Breast epithelium (tissue), 3 donors: ENCODE results near the gene ITGB8.

Source experiments
- CTCF ChIP-seq, 3 donors: fragments of 450-650 bp; IDR thresholded peaks; one replicate each; pipeline ENCODE4 v1.5.1; 2016 to 2017; ENCODE audit warnings: antibody characterized with exemption in 3 of 3, mild to moderate bottlenecking in 3 of 3, moderate library complexity in 3 of 3
- POLR2A ChIP-seq: fragments of 450-650 bp; IDR thresholded peaks from one replicate; pipeline ENCODE4 v1.6.1; 2016; ENCODE audit warnings: antibody characterized with exemption, mild to moderate bottlenecking, moderate library complexity
- POLR2AphosphoS5 ChIP-seq, 3 donors: sonication (generic); formaldehyde crosslinking; IDR thresholded peaks; one replicate each; pipeline ENCODE4 v1.6.1; 2017; ENCODE audit warnings: antibody characterized with exemption in 3 of 3

- no peak for TF ChIP-seq CTCF (IDR thresholded peaks at IDR 0.05)
- no peak for TF ChIP-seq POLR2AphosphoS5 (IDR thresholded peaks at IDR 0.05)
- TF ChIP-seq POLR2A: no peak
Observed at GRCh38 chr7:20284003-20284770, 46.5 kb upstream of the ITGB8 start.
